ENCODE measurements around the gene AP1S3. TPM values are rescaled to one million over a fixed set of nuclear protein-coding genes. Genes with fewer than 3 reads are reported as not detected.
"Not testable (repeated sequence)": the region's sequence is repeated elsewhere in the genome, so short reads cannot be mapped to it uniquely, and the experiment has no call there.

The AP1S3 gene
- total and polyA plus RNA-seq, 10 donors: 2.4 to 16.0 (median 10.5) TPM

DNA sequence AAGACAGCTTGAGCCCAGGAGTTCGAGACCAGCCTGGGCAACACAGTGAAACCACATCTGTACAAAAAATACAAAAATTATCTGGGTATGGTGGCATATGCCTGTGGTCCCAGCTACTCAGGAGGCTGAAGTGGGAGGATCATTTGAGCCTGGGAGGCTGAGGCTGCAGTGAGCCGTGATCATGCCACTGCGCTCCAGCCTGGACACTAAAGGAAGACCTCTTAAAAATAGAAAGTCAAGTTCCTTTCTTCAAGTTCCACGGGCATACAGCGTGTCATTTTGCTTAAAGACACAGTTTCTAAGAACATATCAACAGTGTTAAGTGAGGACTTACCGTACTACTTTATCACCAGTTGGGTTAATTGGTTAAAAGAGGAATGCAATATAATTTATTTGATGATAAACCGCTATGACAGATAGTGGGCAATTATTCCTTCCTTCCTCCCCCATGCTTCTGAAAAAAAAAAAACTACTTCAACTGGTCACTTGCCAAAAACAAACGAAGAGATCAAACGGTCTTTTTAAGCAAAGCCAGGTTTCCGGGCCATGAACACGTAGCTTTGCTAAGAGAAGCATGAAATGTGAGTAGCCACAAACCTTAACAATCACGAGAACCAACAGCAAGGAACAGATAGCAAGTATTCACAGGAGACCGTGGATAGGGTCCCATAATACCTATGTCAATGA lies 21.4 kb downstream of the AP1S3 start:
- Histone ChIP-seq H3K27ac (no peak overlapping the region), H3K9me3 (no peaks in the 10 kb centered on the region), H3K36me3 (no peaks in the 10 kb centered on the region), H3K27me3 (replicated peaks in 1 of 7) (no peaks in the 10 kb centered on the region), H3K4me1 (peaks cover 0 to 25% (median 7%) of the 10 kb centered on the region in 6 donors), H3K4me3 (no peak overlapping the region)
- WGBS, 5 donors: 56 to 69% (median 64%) methylated on average over 13 of the region's 13 CpGs
- intact Hi-C loops (cut with DNase I; ENCODE audit: low total_unique reads): no loop called here
- no peak for DNase-seq
- TF ChIP-seq, protein P1, sequence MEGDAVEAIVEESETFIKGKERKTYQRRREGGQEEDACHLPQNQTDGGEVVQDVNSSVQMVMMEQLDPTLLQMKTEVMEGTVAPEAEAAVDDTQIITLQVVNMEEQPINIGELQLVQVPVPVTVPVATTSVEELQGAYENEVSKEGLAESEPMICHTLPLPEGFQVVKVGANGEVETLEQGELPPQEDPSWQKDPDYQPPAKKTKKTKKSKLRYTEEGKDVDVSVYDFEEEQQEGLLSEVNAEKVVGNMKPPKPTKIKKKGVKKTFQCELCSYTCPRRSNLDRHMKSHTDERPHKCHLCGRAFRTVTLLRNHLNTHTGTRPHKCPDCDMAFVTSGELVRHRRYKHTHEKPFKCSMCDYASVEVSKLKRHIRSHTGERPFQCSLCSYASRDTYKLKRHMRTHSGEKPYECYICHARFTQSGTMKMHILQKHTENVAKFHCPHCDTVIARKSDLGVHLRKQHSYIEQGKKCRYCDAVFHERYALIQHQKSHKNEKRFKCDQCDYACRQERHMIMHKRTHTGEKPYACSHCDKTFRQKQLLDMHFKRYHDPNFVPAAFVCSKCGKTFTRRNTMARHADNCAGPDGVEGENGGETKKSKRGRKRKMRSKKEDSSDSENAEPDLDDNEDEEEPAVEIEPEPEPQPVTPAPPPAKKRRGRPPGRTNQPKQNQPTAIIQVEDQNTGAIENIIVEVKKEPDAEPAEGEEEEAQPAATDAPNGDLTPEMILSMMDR (IDR thresholded peaks at IDR 0.05 in 8 of 11, conservative IDR thresholded peaks at IDR 0.05 in 3 of 11): no peak

DNA sequence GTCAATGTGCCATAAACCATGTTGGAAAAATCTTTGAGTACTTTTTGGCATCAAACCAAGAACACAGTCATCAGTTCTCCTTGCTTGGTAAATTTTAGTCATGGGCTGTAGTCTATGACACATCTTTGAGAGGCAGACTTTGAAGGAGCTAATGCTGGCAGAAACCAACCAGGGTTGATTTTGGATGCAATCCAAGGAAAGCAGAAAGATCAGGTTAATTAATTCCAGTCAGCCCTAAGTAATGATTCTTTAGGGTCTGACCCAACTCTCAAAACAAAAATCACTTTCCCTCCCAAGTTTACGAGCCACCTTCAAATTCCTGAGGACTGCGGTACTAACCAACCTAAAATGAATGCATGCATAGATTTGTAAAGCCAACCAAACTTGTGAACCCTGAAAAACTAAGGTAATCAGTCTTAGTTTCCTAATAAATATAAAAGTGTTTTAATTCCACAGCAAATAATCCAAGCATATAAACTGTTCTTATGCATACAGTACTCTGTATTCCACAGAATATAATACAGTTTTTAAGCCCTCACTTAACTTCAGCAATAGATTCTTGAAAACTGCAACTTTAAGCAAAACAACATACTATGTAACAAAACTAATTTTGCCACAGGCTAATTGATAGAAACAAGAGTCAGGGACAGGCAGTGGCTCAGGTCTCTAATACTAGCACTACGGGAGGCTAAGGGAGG lies 22.0 kb downstream of the AP1S3 start:
- H3K27ac ChIP-seq: no peak overlapping the region
- no peak overlapping the region for H3K4me3 ChIP-seq
- no peak for DNase-seq
- intact Hi-C loops (cut with DNase I; ENCODE audit: low total_unique reads): no loop called here
- H3K9me3 ChIP-seq: no peaks in the 10 kb centered on the region
- no peaks in the 10 kb centered on the region for H3K27me3 ChIP-seq (replicated peaks in 1 of 7)
- H3K4me1 ChIP-seq: peaks cover 0 to 25% (median 7%) of the 10 kb centered on the region in 6 donors
- H3K36me3 ChIP-seq: no peaks in the 10 kb centered on the region
- WGBS, 5 donors: 93 to 99% (median 97%) methylated on average over 3 of the region's 3 CpGs
- TF ChIP-seq POLR2AphosphoS5 (IDR thresholded peaks at IDR 0.05) (no peak), POLR2A (IDR thresholded peaks at IDR 0.05) (no peak)
- TF ChIP-seq, protein P1 (IDR thresholded peaks at IDR 0.05 in 8 of 11, conservative IDR thresholded peaks at IDR 0.05 in 3 of 11): no peak

DNA sequence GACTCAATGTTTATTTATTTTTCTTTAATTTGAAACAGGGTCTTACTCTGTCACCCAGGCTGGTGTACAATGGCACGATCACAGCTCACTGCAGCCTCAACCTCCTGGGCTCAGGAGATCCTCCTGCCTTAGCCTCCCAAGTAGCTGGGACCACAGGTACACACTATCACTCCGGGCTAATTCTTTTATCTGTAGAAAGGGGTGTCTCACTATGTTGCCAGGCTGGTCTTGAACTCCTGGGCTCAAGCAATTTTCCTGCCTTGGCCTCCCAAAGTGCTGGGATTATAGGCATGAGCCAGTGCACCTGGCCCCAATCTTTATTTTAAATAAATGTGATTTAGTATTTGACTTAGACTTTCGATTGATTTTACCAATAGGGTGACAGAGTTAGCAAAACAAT lies 22.6 kb downstream of the AP1S3 start:
- DNase-seq; H3K9me3 ChIP-seq; H3K27ac ChIP-seq; H3K27me3 ChIP-seq (replicated peaks in 1 of 7); intact Hi-C loops (cut with DNase I; ENCODE audit: low total_unique reads); H3K36me3 ChIP-seq; H3K4me3 ChIP-seq: not testable (repeated sequence)
- 88 to 97% (median 94%) methylated on average over 3 of the region's 3 CpGs for WGBS, 5 donors
- peaks cover 0 to 19% (median 7%) of the 10 kb centered on the region in 6 donors for H3K4me1 ChIP-seq

DNA sequence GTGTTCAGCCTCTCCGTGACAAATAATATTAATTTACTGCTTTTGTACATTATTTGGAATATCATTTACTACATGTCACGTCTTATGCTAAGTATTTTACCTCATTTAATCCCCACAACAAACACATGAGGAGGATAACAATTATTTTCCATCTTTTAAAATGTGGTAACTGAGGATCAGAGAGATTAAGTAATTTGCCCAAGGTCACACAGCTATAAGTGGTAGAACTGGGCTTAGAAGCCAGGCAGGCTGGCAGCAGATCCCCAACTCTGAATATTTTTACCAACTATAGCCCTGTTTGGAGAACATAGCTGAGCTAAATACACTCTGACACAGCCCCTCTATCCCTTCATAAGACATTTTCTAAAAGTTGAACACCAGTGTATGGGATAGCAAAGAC lies 24.1 kb downstream of the AP1S3 start:
- H3K9me3 ChIP-seq: no peaks in the 10 kb centered on the region
- no peak overlapping the region for H3K27ac ChIP-seq
- intact Hi-C loops (cut with DNase I; ENCODE audit: low total_unique reads): no loop called here
- no peaks in the 10 kb centered on the region for H3K27me3 ChIP-seq (replicated peaks in 1 of 7)
- TF ChIP-seq POLR2A (IDR thresholded peaks at IDR 0.05) (no peak), POLR2AphosphoS5 (IDR thresholded peaks at IDR 0.05) (no peak)
- TF ChIP-seq, protein P1 (IDR thresholded peaks at IDR 0.05 in 8 of 11, conservative IDR thresholded peaks at IDR 0.05 in 3 of 11): no peak
- WGBS, 5 donors: 92 to 96% (median 93%) methylated on average over 2 of the region's 2 CpGs
- no peak for DNase-seq
- H3K36me3 ChIP-seq: no peaks in the 10 kb centered on the region
- no peak overlapping the region for H3K4me3 ChIP-seq
- peaks cover 0 to 12% (median 2%) of the 10 kb centered on the region in 6 donors for H3K4me1 ChIP-seq
